Fibroblast of skin of right biceps (primary cell): ENCODE data around the gene SNAPC2.
A peak's percentile ranks its signal among the peaks of the same experiment; 100 is the strongest.

Experiments used
- DNase-seq: peaks from one replicate; pipeline ENCODE4 v3.0.0-alpha.2; 2013

SNAPC2 gene, protein sequence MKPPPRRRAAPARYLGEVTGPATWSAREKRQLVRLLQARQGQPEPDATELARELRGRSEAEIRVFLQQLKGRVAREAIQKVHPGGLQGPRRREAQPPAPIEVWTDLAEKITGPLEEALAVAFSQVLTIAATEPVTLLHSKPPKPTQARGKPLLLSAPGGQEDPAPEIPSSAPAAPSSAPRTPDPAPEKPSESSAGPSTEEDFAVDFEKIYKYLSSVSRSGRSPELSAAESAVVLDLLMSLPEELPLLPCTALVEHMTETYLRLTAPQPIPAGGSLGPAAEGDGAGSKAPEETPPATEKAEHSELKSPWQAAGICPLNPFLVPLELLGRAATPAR

DNA sequence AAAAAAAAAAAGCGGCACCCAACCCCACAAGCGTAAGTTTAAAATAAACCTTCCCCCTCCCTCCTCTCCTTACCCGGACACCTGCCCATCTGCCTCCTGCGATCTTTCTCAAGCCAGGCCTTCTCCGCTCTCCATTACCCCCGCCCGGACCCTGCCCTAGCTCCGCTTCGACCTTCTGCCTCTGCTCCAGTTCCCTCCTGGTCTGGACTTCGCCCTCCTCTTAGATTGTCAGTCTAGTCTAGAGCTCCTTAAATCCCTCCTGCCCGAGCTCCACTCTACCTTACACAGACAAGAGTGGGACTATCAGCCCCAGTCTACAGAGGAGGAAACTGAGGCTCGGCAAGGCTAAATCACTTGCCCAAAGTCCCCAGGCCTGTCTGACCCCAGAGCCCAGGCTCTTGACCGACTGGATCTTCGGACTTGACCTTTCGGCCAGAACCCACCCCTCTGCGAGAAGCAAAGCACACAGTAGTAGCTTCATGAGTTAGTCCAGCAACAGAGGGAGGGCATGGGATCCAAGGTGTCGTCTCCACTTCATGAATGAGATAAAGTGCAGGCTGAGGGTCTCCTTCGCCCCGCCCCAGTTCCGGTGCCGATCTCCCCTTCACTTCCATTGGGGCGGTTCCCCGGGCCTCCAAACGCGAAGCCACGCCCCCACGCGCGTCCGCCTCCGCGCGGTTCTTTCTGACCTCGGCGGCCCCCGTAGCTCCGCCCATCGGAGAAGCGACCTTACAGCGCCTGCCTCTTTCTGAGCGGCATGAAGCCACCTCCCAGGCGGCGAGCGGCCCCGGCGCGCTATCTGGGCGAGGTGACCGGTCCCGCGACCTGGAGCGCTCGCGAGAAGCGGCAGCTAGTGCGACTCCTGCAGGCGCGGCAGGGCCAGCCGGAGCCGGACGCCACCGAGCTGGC is at the start of gene SNAPC2:
Gene SNAPC2 (plus strand): TSS at position 729 of the 909 bp plus-strand sequence. CDS start 29 bp downstream, at position 758.
- DNase-seq: peak; percentile 95

DNA sequence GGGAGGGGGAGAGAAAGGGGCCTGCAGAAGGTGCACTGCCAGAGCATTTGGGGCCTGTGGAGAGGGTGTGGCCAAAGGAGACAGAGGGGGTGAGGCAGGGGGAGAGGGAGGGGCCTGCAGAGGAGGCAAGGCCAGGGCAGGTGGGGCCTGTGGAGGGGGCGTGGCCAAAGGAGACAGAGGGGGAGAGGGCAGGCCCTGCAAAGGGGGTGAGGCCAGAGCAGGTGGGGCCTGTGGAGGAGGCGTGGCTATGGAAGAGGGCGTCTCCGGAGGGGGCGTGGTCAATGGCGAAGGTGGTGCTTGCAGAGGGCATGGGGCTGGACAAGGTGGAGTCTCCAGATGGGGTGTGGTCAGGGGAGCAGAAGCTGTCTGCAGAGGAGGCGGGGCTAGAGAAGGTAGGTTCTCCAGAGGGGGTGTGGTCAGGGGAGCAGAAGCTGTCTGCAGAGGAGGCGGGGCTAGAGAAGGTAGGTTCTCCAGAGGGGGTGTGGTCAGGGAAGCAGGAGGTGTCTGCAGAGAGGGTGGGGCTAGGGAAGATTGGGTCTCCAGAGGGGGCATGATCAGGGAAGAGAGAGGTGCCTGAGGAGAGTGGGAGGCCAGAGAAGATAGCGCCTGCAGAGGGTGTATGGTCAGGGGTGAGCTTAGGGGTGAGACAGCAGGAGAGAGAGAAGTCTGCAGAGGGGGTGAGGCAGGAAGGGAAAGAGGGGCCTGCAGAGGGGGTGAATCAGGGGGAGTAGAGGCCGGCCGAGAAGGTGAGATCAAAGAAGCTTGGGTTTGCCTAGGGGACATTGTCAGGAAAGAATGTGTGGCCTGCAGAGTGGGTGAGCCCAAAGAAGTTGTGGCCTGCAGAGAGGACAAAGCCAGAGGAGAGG is 49.3 kb upstream of the SNAPC2 start:
- DNase-seq: peak; percentile 53

DNA sequence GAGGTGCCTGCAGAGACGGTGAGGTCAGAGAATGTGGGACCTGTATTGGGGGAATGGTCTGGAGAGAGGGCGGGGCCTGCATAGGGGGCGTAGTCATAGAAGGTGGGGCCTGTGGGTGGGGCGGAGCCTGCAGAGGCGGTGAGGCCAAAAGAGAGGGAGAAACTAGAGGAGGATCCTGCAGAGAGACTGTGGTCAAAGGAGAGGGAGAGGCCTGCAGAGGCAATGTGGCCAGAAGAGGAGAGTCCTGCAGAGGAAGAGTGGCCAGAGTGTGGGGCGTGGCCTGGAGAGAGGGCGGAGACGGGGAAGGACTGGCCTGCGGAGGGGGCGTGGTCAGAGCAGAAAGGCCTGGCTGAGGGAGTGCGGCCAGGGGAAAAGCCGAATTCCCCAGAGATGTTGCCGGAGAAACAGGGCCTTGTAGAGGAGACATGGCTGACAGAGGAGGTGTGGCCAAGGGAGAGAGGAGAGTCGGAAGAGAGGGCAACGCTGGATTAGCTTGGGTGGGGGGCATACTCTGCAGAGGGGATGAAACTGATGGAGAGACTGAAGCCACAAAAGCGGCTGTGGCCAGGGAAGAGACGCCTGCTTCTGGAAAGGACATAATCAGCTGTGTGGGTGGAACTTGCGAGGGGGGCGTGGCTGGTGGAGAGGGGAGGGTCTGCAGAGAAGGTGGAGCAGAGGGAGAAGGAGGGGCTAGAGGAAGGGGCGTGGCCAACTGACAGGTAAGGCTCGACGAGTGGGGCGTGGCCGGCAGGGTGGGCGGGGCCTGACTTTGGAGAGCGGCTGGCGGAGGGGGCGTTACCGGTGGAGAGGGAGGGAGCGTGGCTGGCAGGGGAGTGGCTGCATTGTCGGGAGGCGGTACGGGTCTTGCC is 48.5 kb upstream of the SNAPC2 start:
- peak; percentile 81 for DNase-seq

DNA sequence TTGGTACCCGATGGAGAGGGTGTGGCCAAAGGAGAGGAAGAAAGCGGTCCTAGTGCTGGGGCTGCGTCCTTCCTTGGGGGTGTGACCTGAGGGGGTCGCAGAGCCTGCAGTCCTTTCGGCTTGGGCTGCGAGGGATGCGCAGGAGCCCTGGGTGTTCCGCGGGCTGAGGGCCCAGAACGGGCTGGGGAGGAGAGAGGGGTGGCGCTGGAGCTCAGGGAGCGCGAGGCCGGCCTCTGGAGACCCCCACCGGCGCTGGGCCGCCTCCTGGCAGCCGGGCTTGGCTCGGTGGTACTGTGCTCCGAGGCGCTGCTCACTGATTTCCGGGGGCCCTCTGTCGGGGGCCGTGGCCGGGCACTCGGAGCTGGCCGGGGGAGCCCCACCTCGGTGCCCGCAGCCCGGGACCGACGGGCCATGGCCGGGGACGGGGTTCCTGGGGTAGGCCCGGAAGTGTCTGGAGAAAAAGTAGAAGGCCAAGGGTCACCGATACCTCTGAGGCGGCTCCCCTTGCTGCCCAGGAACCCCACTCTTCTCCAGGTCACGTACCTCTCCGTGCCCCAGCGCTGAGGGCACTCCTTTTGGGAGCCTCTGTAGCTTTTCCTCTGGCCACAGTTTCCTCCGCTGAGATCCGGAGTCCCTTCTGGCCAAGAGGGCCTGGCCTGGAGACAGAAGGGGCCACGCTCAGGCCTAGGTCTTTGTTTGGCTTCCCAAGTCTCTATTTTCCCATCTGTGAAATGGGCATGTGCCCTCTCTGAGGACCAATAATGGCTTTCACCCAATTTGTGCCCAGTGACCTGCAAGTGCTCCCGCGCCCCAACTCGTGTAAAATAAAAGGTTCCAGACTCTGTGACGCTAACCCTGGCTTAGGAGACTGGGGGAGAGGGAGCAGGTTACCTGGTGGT is 47.6 kb upstream of the SNAPC2 start:
- no peak for DNase-seq

DNA sequence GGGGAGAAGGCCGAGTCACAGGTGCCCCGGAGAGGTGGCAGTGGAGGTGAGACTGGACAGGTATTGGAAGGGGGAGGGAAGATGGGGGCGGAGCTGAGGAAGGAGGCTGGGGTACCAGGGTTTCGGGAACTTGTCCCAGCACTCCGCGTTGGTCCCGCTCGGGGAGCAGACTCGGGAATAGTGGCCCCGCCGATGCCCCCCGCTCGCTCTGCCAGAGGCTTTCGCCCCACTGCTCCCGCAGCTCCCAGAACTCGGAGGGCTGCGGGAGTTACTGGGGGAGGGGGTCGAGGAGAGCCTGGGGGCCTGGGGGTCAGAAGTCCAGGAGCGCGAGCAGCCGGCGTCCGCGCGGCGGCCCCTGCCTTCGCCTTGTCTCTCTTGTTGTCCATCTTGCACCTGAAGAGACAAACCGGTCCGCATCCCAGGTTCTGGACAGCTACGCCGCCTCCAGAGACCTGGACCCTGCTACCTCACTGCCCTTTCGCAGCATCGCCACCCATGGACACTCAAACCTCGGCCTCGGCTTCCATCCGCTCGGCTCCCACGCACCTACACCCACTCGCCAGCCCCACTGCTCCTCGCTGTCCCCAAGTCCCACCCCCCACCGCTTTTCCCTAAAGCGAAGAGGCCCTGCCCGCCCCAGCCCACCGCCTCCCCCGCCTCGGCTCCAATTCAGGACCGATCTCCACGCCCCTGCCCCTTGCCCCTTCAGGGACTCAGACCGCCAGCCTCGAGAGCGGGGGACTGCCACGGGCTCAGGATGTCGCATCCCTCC is 46.6 kb upstream of the SNAPC2 start:
- DNase-seq: no peak

DNA sequence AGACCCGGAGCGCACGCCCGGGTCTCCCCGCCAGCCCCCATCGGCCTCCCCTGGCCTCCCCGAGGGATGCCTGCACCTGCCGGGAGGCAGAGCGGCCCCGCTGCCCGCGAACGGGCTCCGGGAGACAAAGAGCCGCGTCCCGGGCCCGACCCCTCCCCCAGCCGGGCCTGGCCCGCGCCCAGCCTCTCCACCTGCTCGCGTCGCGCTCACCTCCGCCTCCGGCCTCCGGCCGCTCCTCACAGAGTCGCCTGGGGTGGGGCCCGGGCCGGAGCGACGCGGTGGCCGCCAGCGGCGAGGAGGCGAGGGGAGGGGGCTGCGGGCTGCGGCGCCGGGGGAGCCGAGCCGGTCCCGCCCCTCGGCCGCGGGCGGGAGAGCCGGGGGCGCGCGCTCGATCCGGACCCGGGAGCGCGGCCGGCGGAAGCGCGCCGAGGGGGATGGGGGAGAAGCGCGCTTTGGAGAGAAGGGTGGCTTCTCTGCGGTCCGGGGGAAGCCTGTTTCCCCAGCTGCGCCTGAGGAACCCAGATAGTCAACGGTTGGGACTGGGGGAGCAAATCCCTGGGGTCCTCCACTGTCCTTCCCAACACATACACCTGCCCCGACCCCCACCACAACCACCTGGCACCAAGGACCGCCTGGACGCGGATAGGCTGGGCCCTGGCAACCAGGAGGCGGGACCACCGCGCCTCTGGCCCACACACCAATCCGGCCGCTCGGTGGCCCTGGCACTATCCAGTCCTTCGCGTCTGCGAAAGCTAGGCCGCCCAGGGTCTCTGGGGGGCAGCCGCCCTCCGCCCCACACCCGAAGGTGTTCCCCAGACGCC is 45.9 kb upstream of the SNAPC2 start, which contains the start of gene PRR36:
Gene PRR36 (minus strand): TSS at position 315 of the 821 bp plus-strand sequence. CDS start 701 bp downstream, outside the sequence.
- no peak for DNase-seq

DNA sequence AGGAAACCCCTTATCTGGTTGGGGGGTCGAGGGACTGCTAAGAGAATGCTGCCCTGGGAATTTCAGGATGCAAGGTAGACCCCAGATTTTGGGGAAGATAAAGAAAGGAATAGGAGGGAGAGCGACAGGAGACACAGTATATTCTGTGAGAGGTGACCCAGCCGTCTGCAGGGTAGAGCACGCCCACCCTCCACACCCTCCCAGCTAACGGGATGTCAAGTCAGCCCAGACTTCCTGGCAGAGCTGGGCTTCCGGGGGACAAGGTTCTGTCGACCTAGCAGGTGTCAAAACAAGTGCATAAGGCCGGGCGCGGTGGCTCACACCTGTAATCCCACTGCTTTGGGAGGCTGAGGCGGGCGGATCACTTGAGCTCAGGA is 45.3 kb upstream of the SNAPC2 start:
- no peak for DNase-seq

DNA sequence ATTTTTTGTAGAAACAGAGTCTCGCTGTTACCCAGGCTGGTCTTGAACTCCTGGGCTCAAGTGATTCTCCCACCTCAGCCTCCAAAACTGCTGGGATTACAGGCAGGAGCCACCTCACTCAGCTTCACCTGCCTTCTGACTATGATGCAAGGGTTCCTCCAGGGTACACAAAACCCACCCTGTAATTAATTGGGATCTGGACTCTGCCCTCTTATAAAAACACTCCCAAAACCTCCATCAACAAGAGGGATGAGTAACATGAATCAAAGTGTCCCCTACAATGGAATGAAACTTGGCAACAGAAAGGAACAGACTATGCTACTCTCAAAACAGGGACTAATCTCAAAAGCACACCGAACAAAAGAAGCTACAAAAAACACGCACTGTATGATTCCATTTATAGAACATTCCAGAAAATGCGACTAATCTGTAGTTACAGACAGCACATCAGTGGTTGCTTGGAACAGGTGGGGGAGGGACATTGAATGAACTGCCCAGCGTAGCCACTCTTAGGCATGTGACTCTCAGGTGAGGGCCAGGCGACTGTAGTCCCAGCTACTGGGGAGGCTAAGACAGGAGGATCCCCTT is 42.8 kb upstream of the SNAPC2 start:
- no peak for DNase-seq

DNA sequence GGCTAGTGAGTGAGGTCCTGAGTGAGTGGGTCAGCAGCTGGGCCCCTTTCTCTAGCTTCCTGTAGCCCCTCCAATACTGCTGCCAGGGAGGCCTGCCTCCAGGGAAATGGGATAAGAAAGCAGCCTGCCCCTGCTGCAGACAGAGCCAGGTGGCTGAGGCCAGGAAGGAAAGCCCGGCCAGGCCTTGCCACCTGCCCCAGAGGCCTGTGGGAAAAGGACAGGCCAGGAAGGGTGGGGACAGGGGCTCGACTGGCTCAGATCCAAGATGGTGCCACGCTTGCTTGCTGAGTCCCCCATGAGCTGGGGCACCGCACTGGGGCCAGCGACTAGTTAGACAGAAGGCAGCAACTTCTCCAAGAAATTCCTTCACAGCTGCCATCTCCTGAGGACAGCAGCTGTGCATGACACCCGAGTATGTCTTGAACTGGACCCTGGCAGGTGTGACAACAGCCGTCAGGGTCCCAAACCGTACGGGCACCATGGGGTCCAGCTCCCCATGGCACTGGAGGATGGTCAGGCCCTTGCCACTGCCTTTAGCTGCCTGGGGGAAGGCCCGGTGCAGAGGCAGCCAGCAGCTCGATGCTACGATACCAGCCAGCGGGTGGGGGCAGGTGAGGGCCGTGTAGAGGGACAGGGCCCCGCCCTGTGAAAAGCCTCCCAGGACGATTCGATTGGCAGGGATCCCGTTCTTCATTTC is 40.9 kb upstream of the SNAPC2 start:
- DNase-seq: no peak

DNA sequence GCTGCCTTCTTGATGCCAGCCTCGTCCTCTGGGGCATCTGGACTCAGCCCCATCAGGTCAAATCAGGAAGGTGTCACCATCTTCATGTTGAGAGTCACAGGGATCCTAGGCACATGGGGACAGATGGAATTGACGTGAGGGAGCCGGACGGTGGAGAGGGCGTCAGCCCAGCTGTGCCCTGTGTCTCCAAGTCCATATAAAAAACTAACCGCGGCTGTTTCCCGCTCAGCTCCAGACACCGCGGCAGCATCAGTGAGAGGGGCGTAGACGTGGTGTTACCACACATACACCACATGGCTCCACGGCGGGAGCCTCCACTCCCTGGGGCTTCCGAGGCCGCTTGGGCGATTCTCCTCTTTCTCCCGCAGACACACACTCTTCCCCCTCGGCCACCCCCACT is 40.3 kb upstream of the SNAPC2 start:
- no peak for DNase-seq

DNA sequence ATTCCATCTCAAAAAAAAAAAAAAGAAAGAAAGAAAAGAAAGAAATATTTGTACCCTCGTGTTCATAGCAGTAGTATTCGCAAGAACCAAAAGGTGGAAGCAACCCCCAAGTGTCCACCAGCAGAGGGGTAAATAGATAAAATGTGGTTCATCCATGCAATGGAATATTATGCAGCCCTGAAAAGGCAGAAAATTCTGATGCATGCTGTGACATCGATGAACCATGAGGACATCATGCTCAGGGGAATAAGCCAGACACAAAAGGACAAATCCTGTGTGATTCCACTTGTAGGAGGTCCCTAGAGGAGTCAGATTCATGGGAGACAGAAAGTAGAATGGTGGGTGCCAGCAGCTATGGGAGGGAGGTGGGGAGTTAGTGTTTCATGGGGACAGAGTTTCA is 38.2 kb upstream of the SNAPC2 start:
- DNase-seq: no peak

DNA sequence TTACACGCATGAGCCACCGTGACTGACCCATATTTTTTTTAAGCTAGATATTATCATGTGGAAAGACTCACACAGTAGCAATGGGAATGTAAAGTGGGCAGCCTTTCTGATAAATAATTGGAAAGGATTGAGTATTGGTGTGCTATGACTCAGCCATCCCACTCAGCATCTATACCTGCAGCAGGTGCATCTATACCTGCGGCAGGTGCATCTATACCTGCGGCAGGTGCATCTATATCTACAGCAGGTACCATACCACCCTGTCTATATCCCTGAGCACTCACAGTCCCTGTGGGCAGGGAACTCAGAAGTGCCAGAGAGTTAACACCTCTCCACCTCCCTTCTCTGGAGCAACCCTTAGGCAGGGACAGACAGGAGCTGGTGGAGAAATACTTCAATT is 37.0 kb upstream of the SNAPC2 start:
- DNase-seq: no peak

DNA sequence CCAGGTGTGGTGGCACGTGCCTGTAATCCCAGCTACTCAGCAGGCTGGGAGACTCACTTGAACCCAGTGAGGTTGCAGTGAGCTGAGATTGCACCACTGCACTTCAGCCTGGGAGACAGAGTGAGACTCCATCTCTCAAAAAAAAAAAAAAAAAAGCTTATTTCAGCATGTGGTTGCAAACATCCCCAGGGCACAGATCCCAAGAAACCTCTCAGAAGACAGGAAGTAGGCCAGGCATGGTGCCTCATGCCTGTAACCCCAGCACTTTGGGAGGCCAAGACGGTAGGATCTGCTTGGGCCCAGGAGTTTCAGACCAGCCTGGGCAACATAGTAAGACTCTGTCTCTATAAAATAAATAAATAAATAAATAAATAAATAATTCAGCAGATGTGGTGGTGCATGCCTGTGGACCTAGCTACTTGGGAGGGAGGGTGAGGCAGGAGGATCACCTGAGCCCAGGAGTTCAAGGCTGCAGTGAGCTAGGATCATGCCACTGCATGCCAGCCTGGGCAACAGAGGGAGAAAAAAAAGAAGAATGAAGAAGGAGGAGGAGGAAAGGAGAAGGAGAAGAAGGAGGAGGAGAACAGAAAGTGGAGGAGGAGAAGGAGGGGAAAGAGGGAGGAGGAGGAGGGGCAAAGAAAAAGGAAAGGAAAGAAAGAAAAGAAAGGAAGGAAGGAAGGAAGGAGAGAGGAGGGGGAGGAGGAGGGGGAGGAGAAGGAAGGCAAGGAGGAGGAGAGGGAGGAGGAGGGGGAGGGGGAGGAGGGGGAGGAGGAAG is 36.2 kb upstream of the SNAPC2 start:
- no peak for DNase-seq

DNA sequence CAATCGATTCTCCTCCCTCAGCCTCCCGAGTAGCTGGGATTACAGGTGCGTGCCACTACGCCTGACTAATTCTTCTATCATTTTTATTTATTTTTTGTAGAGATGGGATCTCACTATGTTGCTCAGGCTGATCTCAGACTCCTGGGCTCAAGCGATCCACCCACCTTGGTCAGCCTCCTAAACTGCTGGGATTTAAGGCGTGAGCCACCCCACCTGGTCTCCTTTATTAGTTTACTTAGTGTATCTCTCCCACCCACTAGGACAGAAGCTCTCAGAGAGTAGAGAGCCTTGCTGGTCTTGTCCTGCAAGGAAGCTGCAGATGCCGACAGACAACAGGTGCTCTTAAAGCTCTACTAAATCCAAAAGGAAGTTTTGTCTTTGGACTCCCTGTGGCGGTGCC is 34.3 kb upstream of the SNAPC2 start:
- DNase-seq: no peak

DNA sequence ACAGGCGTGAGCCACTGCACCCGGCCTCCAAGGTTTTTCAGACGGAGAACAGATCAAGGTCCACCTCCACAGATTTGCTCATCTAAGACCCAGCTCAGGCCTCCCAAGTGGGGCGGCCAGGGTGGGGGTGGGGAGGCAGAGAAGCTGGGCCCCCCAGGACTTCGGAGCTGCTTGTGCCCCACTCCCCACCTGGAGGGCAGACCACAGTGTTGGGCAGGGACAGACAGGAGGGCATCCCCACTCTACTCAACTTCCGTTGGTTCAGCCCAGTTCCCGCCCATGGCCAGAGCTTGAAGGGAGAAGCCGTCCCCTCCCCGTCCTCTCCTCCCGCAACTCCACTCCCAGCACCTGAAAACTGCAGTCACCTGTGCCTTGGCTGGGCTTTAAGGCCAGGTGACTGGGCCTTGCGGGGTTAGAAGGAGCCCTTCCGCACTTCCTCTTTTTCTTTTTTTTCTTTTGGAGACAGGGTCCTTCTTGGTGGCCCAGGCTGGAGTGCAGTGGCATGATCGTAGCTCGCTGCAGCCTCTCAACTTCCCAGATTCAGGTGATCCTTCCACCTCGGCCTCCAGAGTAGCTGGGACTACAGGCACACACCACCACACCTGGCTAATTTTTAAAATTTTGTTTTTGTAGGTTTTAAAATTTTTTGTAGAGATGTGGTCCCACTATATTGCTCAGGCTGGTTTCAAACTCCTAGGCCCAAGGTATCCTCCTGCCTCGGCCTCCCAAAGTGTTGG is 32.6 kb upstream of the SNAPC2 start:
- DNase-seq: no peak

DNA sequence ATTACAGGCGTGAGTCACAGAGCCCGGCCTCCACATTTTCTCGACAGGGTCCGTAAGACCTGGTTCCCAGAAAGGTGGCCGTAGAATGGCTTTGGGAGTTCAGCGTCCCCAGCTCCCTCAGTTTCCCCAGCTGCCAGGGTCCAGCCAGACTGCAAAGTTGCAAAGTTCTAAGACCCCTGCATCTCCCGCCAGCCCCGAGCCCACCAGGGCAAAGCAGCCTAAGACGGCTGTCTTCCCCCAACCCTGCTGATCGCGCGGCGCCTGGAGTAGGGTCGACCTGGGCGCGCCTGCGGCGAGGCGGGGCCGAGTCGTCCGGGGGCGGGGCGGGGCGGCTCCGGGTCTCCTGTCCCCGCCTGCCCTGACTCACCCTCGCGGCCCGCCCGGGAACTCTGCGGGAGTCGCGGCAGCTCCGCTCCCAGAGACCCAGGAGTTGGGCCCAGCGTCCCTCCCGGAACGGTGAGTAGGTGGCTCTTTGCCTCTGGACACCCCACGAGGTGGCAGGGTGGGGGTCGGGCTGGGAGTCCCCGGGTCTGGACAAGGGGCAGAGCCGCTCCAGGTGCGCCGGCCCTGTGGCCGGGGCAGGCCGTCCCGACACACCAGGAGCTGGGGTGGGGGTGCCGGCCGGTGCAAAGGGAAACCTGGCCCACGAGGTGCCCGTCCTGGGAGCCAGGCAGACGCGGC is 31.9 kb upstream of the SNAPC2 start, which contains the start of gene LRRC8E:
Gene LRRC8E (plus strand): TSS at position 366 of the 681 bp plus-strand sequence. CDS start 7,094 bp downstream, outside the sequence.
- peak; percentile 79 for DNase-seq
